Liver (tissue), 9 donors: ENCODE data around the gene TDO2. TPM values are rescaled to one million over a fixed set of nuclear protein-coding genes. Genes with fewer than 3 reads are reported as not detected.

Experiments used
- DNase-seq: peaks from one replicate; pipeline ENCODE4 v3.0.0-alpha.2; 2017; ENCODE audit warnings: low spot score
- H3K27ac ChIP-seq, 2 donors: one replicate each; pipeline ENCODE4 v1.7.0; 2013; ENCODE audit warnings: inconsistent platforms in 2 of 2, low read length in 2 of 2, control low read depth in 1 of 2, low read depth in 1 of 2, mild to moderate bottlenecking in 1 of 2
- H3K27me3 ChIP-seq, 4 donors: one replicate each; pipeline versions ENCODE4 v1.6.1 to v1.7.0; 2013; ENCODE audit warnings: low read length in 3 of 4, inconsistent platforms in 1 of 4, mild to moderate bottlenecking in 1 of 4, moderate library complexity in 1 of 4; ENCODE audit not compliant: control insufficient read depth in 4 of 4, insufficient read depth in 4 of 4
- H3K36me3 ChIP-seq, 4 donors: one replicate each; pipeline versions ENCODE4 v1.6.1 to v1.7.0; 2013; ENCODE audit warnings: low read length in 3 of 4, mild to moderate bottlenecking in 3 of 4, low read depth in 1 of 4, moderate library complexity in 1 of 4; ENCODE audit not compliant: control insufficient read depth in 4 of 4, insufficient read depth in 3 of 4
- H3K4me1 ChIP-seq, 4 donors: one replicate each; pipeline versions ENCODE4 v1.6.1 to v1.7.0; 2013; ENCODE audit warnings: low read length in 3 of 4, mild to moderate bottlenecking in 3 of 4, moderate library complexity in 1 of 4; ENCODE audit not compliant: control insufficient read depth in 4 of 4, insufficient read depth in 4 of 4
- H3K4me3 ChIP-seq, 3 donors: one replicate each; pipeline versions ENCODE4 v1.6.1 to v1.7.0; 2013; ENCODE audit warnings: low read length in 3 of 3, control low read depth in 1 of 3, low read depth in 1 of 3, mild to moderate bottlenecking in 1 of 3
- H3K9ac ChIP-seq, 2 donors: one replicate each; pipeline ENCODE4 v1.7.0; 2013; ENCODE audit warnings: low read length in 2 of 2, mild to moderate bottlenecking in 2 of 2, moderate library complexity in 2 of 2, control low read depth in 1 of 2, low read depth in 1 of 2
- H3K9me3 ChIP-seq, 4 donors: one replicate each; pipeline versions ENCODE4 v1.6.1 to v1.7.0; 2013; ENCODE audit warnings: low read length in 3 of 4; ENCODE audit not compliant: control insufficient read depth in 4 of 4
- ATF3 ChIP-seq: IDR thresholded peaks from 2 replicates; pipeline ENCODE4 v1.6.1; 2016; ENCODE audit warnings: antibody characterized with exemption
- CTCF ChIP-seq: fragments of 150-350 bp; IDR thresholded peaks from 2 replicates; pipeline ENCODE4 v1.5.1; 2017; ENCODE audit warnings: improper control_type of control experiment, low read depth, low read length; ENCODE audit not compliant: missing input control
- EGR1 ChIP-seq, 2 donors: IDR thresholded peaks; 2 replicates each; pipeline ENCODE4 v1.6.1; 2016 to 2018; ENCODE audit warnings: antibody characterized with exemption in 2 of 2, low read depth in 2 of 2
- FOXA1 ChIP-seq: IDR thresholded peaks from 2 replicates; pipeline ENCODE4 v1.6.1; 2016; ENCODE audit warnings: antibody characterized with exemption
- FOXA2 ChIP-seq: IDR thresholded peaks from 2 replicates; pipeline ENCODE4 v1.6.1; 2016; ENCODE audit warnings: antibody characterized with exemption
- GABPA ChIP-seq, 2 donors: IDR thresholded peaks in 1 of 2; conservative IDR thresholded peaks in 1 of 2; 2 replicates each; pipeline ENCODE4 v1.6.1; 2016; ENCODE audit warnings: antibody characterized with exemption in 2 of 2, mild to moderate bottlenecking in 1 of 2, moderate library complexity in 1 of 2
- HNF4A ChIP-seq, 2 donors: conservative IDR thresholded peaks; 2 replicates each; pipeline ENCODE4 v1.6.1; 2016; ENCODE audit warnings: antibody characterized with exemption in 2 of 2, mild to moderate bottlenecking in 2 of 2
- HNF4G ChIP-seq: IDR thresholded peaks from 2 replicates; pipeline ENCODE4 v1.6.1; 2016; ENCODE audit warnings: antibody characterized with exemption
- JUND ChIP-seq, 2 donors: IDR thresholded peaks; 2 replicates each; pipeline ENCODE4 v1.6.1; 2016; ENCODE audit warnings: antibody characterized with exemption in 2 of 2
- NR2F2 ChIP-seq: IDR thresholded peaks from 2 replicates; pipeline ENCODE4 v1.6.1; 2016; ENCODE audit warnings: antibody characterized with exemption
- RAD21 ChIP-seq, 2 donors: IDR thresholded peaks; 2 replicates each; pipeline ENCODE4 v1.6.1; 2016; ENCODE audit warnings: antibody characterized with exemption in 2 of 2, mild to moderate bottlenecking in 2 of 2
- RXRA ChIP-seq, 2 donors: IDR thresholded peaks; 2 replicates each; pipeline ENCODE4 v1.6.1; 2017 to 2018; ENCODE audit warnings: antibody characterized with exemption in 2 of 2, mild to moderate bottlenecking in 1 of 2
- SP1 ChIP-seq: IDR thresholded peaks from 2 replicates; pipeline ENCODE4 v1.6.1; 2018; ENCODE audit warnings: antibody characterized with exemption, mild to moderate bottlenecking
- TAF1 ChIP-seq: conservative IDR thresholded peaks from 2 replicates; pipeline ENCODE4 v1.6.1; 2016; ENCODE audit warnings: antibody characterized with exemption, mild to moderate bottlenecking
- YY1 ChIP-seq: IDR thresholded peaks from 2 replicates; pipeline ENCODE4 v1.6.1; 2016; ENCODE audit warnings: antibody characterized with exemption, mild to moderate bottlenecking
- WGBS: extraction: QIAGEN DNeasy Blood & Tissue Kit; methylation state at CpG from one replicate; pipeline ENCODE4 v1.1.7; 2013; 5-methylcytosine and 5-hydroxymethylcytosine counted together
- polyA plus RNA-seq, 2 donors: library from polyadenylated mRNA; stranded (reverse) in 1 of 2; unstranded in 1 of 2; fragments of 200-250 nt in 1 of 2; fragments of >200 nt in 1 of 2; fragmentation: Nextera tagmentation in 1 of 2; extraction: Ambion mirVana in 1 of 2; gene quantifications; one replicate each; pipeline versions ENCODE4 v1.2.1 to v1.2.3, GENCODE V29; 2013 to 2015
- total RNA-seq, 2 donors: library from RNA; depleted of rRNA; stranded (reverse); fragments of >200 nt; gene quantifications; one replicate each; pipeline ENCODE4 v1.2.3, GENCODE V29; 2014
- TF ChIP-seq, protein P1 (sequence below): IDR thresholded peaks from 2 replicates; pipeline ENCODE4 v1.6.1; 2016; ENCODE audit warnings: antibody characterized with exemption
- TF ChIP-seq, protein P2 (sequence below): IDR thresholded peaks from 2 replicates; pipeline ENCODE4 v1.6.1; 2016; ENCODE audit warnings: antibody characterized with exemption, mild to moderate bottlenecking
- TF ChIP-seq, protein P3 (sequence below): IDR thresholded peaks from 2 replicates; pipeline ENCODE4 v1.6.1; 2016; ENCODE audit warnings: antibody characterized with exemption
- donor health status: healthy.
- donor health status: healthy.
- donor health status: healthy.
- donor health status: healthy.
- donor health status: healthy.

TDO2 gene
- total and polyA plus RNA-seq, 4 donors: 163 to 1,057 (median 533) TPM

DNA sequence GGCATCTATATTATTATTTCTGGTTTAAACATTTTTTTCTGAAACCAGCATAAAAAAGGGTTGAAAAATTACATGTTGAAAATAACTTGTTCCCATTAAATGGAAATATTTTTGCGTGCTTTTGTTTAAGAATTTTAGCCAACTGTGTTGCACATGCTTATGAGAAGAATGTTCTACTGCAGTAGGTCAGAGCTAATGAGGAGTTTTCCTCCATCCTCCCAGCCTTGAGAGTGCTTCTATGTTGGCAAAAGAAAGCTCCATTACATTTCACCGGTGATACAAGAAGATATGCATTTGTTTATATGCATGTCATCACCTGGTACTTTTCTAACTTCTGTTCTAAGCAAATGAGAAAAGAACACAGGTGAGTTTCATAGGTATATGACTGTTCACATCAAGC lies 13.6 kb upstream of the TDO2 start:
- Histone ChIP-seq H3K9me3 (no peaks in the 10 kb centered on the region), H3K27ac (peak overlapping the region; percentile 58 to 60), H3K36me3 (no peaks in the 10 kb centered on the region), H3K4me3 (no peak overlapping the region), H3K27me3 (no peaks in the 10 kb centered on the region), H3K9ac (no peak overlapping the region), H3K4me1 (peaks cover 1 to 31% (median 15%) of the 10 kb centered on the region in 4 donors)
- DNase-seq: no peak
- TF ChIP-seq CTCF: no peak
- TF ChIP-seq, protein P1, sequence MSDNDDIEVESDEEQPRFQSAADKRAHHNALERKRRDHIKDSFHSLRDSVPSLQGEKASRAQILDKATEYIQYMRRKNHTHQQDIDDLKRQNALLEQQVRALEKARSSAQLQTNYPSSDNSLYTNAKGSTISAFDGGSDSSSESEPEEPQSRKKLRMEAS: no peak
- no peak for TF ChIP-seq RXRA (IDR thresholded peaks at IDR 0.05)
- no peak for TF ChIP-seq SP1
- no peak for TF ChIP-seq FOXA1
- no peak for TF ChIP-seq YY1
- TF ChIP-seq ATF3: no peak
- no peak for TF ChIP-seq JUND (IDR thresholded peaks at IDR 0.05)
- no peak for TF ChIP-seq TAF1
- TF ChIP-seq FOXA2: no peak
- no peak for TF ChIP-seq HNF4G
- no peak for TF ChIP-seq RAD21 (IDR thresholded peaks at IDR 0.05)
- TF ChIP-seq, protein P2, sequence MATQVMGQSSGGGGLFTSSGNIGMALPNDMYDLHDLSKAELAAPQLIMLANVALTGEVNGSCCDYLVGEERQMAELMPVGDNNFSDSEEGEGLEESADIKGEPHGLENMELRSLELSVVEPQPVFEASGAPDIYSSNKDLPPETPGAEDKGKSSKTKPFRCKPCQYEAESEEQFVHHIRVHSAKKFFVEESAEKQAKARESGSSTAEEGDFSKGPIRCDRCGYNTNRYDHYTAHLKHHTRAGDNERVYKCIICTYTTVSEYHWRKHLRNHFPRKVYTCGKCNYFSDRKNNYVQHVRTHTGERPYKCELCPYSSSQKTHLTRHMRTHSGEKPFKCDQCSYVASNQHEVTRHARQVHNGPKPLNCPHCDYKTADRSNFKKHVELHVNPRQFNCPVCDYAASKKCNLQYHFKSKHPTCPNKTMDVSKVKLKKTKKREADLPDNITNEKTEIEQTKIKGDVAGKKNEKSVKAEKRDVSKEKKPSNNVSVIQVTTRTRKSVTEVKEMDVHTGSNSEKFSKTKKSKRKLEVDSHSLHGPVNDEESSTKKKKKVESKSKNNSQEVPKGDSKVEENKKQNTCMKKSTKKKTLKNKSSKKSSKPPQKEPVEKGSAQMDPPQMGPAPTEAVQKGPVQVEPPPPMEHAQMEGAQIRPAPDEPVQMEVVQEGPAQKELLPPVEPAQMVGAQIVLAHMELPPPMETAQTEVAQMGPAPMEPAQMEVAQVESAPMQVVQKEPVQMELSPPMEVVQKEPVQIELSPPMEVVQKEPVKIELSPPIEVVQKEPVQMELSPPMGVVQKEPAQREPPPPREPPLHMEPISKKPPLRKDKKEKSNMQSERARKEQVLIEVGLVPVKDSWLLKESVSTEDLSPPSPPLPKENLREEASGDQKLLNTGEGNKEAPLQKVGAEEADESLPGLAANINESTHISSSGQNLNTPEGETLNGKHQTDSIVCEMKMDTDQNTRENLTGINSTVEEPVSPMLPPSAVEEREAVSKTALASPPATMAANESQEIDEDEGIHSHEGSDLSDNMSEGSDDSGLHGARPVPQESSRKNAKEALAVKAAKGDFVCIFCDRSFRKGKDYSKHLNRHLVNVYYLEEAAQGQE: no peak
- no peak for TF ChIP-seq EGR1 (IDR thresholded peaks at IDR 0.05; ENCODE audit: low read depth in 2 of 2)
- no peak for TF ChIP-seq GABPA (IDR thresholded peaks at IDR 0.05 in 1 of 2, conservative IDR thresholded peaks at IDR 0.05 in 1 of 2)
- no peak for TF ChIP-seq HNF4A (conservative IDR thresholded peaks at IDR 0.05)
- TF ChIP-seq, protein P3, sequence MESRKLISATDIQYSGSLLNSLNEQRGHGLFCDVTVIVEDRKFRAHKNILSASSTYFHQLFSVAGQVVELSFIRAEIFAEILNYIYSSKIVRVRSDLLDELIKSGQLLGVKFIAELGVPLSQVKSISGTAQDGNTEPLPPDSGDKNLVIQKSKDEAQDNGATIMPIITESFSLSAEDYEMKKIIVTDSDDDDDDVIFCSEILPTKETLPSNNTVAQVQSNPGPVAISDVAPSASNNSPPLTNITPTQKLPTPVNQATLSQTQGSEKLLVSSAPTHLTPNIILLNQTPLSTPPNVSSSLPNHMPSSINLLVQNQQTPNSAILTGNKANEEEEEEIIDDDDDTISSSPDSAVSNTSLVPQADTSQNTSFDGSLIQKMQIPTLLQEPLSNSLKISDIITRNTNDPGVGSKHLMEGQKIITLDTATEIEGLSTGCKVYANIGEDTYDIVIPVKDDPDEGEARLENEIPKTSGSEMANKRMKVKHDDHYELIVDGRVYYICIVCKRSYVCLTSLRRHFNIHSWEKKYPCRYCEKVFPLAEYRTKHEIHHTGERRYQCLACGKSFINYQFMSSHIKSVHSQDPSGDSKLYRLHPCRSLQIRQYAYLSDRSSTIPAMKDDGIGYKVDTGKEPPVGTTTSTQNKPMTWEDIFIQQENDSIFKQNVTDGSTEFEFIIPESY: no peak
- no peak for TF ChIP-seq NR2F2
- 87% methylated on average over 2 of the region's 2 CpGs for WGBS
